Endodermal cell (in vitro differentiated cells): ENCODE results near the gene SLC9C2. TPM values are rescaled to one million over a fixed set of nuclear protein-coding genes. Genes with fewer than 3 reads are reported as not detected.
A peak's percentile ranks its signal among the peaks of the same experiment; 100 is the strongest.

Experiments used
- DNase-seq: peaks from one replicate; pipeline ENCODE4 v3.0.0-alpha.2; 2017
- H3K27ac ChIP-seq: 2 replicates; pipeline ENCODE4 v1.5.1; 2013; ENCODE audit warnings: mild to moderate bottlenecking, low read depth, low read length, moderate library complexity
- H3K27me3 ChIP-seq: 2 replicates; pipeline ENCODE4 v1.6.1; 2013; ENCODE audit warnings: mild to moderate bottlenecking, low read length, moderate library complexity; ENCODE audit not compliant: insufficient read depth, control insufficient read depth, poor library complexity, severe bottlenecking
- H3K36me3 ChIP-seq: 2 replicates; pipeline ENCODE4 v1.7.0; 2013; ENCODE audit warnings: mild to moderate bottlenecking, low read length, moderate library complexity; ENCODE audit not compliant: control insufficient read depth, insufficient read depth
- H3K4me1 ChIP-seq: one replicate; pipeline ENCODE4 v1.7.0; 2013; ENCODE audit warnings: low read length; ENCODE audit not compliant: control insufficient read depth, insufficient read depth
- H3K4me3 ChIP-seq: 2 replicates; pipeline ENCODE4 v1.5.1; 2013; ENCODE audit warnings: mild to moderate bottlenecking, low read length, moderate library complexity
- H3K9ac ChIP-seq: 2 replicates; pipeline ENCODE4 v1.6.1; 2013; ENCODE audit warnings: mild to moderate bottlenecking, low read length, moderate library complexity; ENCODE audit not compliant: poor library complexity, severe bottlenecking; ENCODE audit errors: extremely low read depth
- H3K9me3 ChIP-seq: 2 replicates; pipeline ENCODE4 v1.6.1; 2013; ENCODE audit warnings: mild to moderate bottlenecking, low read length, moderate library complexity; ENCODE audit not compliant: control insufficient read depth
- H3K27ac Mint-ChIP-seq: 2 replicates; pipeline ENCODE4 v1.8.0; 2020; ENCODE audit warnings: mixed read lengths
- H3K27me3 Mint-ChIP-seq: 2 replicates; pipeline ENCODE4 v1.8.0; 2021; ENCODE audit warnings: mild to moderate bottlenecking, mixed read lengths; ENCODE audit not compliant: insufficient read depth
- H3K36me3 Mint-ChIP-seq: 2 replicates; pipeline ENCODE4 v1.8.0; 2020; ENCODE audit warnings: low read depth, mixed read lengths
- H3K4me1 Mint-ChIP-seq: 2 replicates; pipeline ENCODE4 v1.8.0; 2020; ENCODE audit warnings: mixed read lengths
- H3K4me3 Mint-ChIP-seq: 2 replicates; pipeline ENCODE4 v1.8.0; 2020; ENCODE audit warnings: mild to moderate bottlenecking, moderate library complexity, mixed read lengths
- H3K9me3 Mint-ChIP-seq: 2 replicates; pipeline ENCODE4 v1.8.0; 2020; ENCODE audit warnings: mild to moderate bottlenecking, mixed read lengths
- WGBS, 2 experiments: methylation state at CpG; one replicate each; pipeline versions ENCODE4 v1.1.5 to v1.1.7; 2013; ENCODE audit warnings: missing lambda C conversion rate in 2 of 2, mixed read lengths in 1 of 2; ENCODE audit not compliant: insufficient coverage in 1 of 2, insufficient read length in 1 of 2; 5-methylcytosine and 5-hydroxymethylcytosine counted together
- total RNA-seq, 2 donors: library from RNA; stranded (reverse); fragmentation: NEBNext Ultra II Directional in 1 of 2; extraction: Animal tissue kit (Norgen Biotek cat#: 25700) in 1 of 2; gene quantifications; 2 replicates in 1 of 2; 3 replicates in 1 of 2; pipeline ENCODE4 v1.2.1, GENCODE V29; 2021
- TF ChIP-seq, protein P1 (sequence below): fragments of 200-600 bp; sonication (generic); conservative IDR thresholded peaks from 2 replicates; pipeline ENCODE4 v1.5.0; 2021; ENCODE audit warnings: antibody characterized with exemption, mild to moderate bottlenecking

The SLC9C2 gene
- total RNA-seq, 2 donors from 2014 or later: not detected

- H3K9me3 ChIP-seq: peaks cover 22% of the 10 kb centered on the region
- DNase-seq: no peak
- no peak overlapping the region for H3K27ac Mint-ChIP-seq
- no peak overlapping the region for H3K4me3 Mint-ChIP-seq
- peaks cover 83% of the 10 kb centered on the region for H3K36me3 Mint-ChIP-seq
- no peaks in the 10 kb centered on the region for H3K4me1 ChIP-seq
- no peak overlapping the region for H3K27ac ChIP-seq
- WGBS, 2 experiments: 95 to 100% methylated on average over 1 to 4 of the region's 4 CpGs
- H3K27me3 ChIP-seq: no peaks in the 10 kb centered on the region
- H3K4me1 Mint-ChIP-seq: no peaks in the 10 kb centered on the region
- H3K36me3 ChIP-seq: peaks cover 40% of the 10 kb centered on the region
- no peaks in the 10 kb centered on the region for H3K27me3 Mint-ChIP-seq
- no peak overlapping the region for H3K4me3 ChIP-seq
- TF ChIP-seq, protein P1, sequence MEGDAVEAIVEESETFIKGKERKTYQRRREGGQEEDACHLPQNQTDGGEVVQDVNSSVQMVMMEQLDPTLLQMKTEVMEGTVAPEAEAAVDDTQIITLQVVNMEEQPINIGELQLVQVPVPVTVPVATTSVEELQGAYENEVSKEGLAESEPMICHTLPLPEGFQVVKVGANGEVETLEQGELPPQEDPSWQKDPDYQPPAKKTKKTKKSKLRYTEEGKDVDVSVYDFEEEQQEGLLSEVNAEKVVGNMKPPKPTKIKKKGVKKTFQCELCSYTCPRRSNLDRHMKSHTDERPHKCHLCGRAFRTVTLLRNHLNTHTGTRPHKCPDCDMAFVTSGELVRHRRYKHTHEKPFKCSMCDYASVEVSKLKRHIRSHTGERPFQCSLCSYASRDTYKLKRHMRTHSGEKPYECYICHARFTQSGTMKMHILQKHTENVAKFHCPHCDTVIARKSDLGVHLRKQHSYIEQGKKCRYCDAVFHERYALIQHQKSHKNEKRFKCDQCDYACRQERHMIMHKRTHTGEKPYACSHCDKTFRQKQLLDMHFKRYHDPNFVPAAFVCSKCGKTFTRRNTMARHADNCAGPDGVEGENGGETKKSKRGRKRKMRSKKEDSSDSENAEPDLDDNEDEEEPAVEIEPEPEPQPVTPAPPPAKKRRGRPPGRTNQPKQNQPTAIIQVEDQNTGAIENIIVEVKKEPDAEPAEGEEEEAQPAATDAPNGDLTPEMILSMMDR: no peak
- peaks cover 26% of the 10 kb centered on the region for H3K9me3 Mint-ChIP-seq
- no peak overlapping the region for H3K9ac ChIP-seq
Observed at GRCh38 chr1:173459885-173460284, 143.0 kb downstream of the SLC9C2 start.

- Histone ChIP-seq H3K9me3 (peaks cover 7% of the 10 kb centered on the region), H3K36me3 (peaks cover 17% of the 10 kb centered on the region), H3K4me3 (no peak overlapping the region), H3K4me1 (no peaks in the 10 kb centered on the region), H3K27me3 (no peaks in the 10 kb centered on the region), H3K27ac (no peak overlapping the region), H3K9ac (no peak overlapping the region)
- DNase-seq: no peak
- H3K9me3 Mint-ChIP-seq: peaks cover 3% of the 10 kb centered on the region
- no peaks in the 10 kb centered on the region for H3K27me3 Mint-ChIP-seq
- peaks cover 59% of the 10 kb centered on the region for H3K36me3 Mint-ChIP-seq
- H3K4me1 Mint-ChIP-seq: peaks cover 8% of the 10 kb centered on the region
- TF ChIP-seq, protein P1: no peak
- no peak overlapping the region for H3K4me3 Mint-ChIP-seq
- H3K27ac Mint-ChIP-seq: no peak overlapping the region
- 86 to 92% methylated on average over 2 to 4 of the region's 4 CpGs for WGBS, 2 experiments
Observed at GRCh38 chr1:173454966-173455524, 147.8 kb downstream of the SLC9C2 start.

DNA sequence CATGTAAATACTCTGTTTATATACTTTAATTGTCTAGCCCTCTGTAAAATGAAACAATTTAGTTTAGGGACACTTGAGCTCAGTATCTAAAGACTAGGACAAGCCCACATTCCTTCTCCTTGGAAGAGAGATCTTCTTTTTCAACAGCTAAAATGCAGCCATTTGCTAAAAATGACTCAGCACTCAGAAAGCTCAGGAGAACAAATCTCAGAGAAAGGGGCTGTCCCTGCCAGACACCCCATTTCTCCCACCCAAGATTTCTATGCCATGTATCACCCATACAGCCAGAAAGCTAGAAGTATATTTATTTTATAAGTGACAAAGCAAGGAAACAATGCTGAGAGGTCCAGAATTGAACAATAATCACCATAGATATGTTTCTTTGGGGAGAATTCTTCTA, 148.9 kb downstream of the SLC9C2 start:
- TF ChIP-seq, protein P1: no peak
- H3K9me3 Mint-ChIP-seq: peaks cover 8% of the 10 kb centered on the region
- peaks cover 7% of the 10 kb centered on the region for H3K36me3 ChIP-seq
- no peaks in the 10 kb centered on the region for H3K4me1 ChIP-seq
- no peaks in the 10 kb centered on the region for H3K27me3 Mint-ChIP-seq
- H3K36me3 Mint-ChIP-seq: peaks cover 55% of the 10 kb centered on the region
- H3K4me3 Mint-ChIP-seq: no peak overlapping the region
- H3K27ac ChIP-seq: no peak overlapping the region
- H3K27me3 ChIP-seq: no peaks in the 10 kb centered on the region
- H3K9ac ChIP-seq: no peak overlapping the region
- H3K9me3 ChIP-seq: peaks cover 7% of the 10 kb centered on the region
- no peak for DNase-seq
- H3K27ac Mint-ChIP-seq: peak overlapping the region; percentile 80
- no peak overlapping the region for H3K4me3 ChIP-seq
- H3K4me1 Mint-ChIP-seq: peaks cover 8% of the 10 kb centered on the region
